Heart left ventricle (tissue), 16 donors: ENCODE results near the gene ITGB5. TPM values are rescaled to one million over a fixed set of nuclear protein-coding genes. Genes with fewer than 3 reads are reported as not detected.

Experiments
- ATAC-seq, 4 donors: fragments of 200-7000 bp; cut with Tn5 transposase; one replicate each; pipeline ENCODE4 v1.9.1; 2020 to 2022; ENCODE audit warnings: moderate library complexity in 4 of 4, mild to moderate bottlenecking in 3 of 4, moderate number of reproducible peaks in 1 of 4
- DNase-seq, 5 donors: peaks; one replicate each; pipeline ENCODE4 v3.0.0-alpha.2; 2020
- H3K27ac ChIP-seq, 12 donors: fragments of 200-600 bp; sonication (generic) in 4 of 12; one replicate each; pipeline versions ENCODE4 v1.5.0 to v1.8.0; 2016 to 2022; ENCODE audit warnings: mild to moderate bottlenecking in 2 of 12
- H3K27me3 ChIP-seq, 9 donors: fragments of 200-600 bp; sonication (generic) in 2 of 9; one replicate each; pipeline versions ENCODE4 v1.5.1 to v1.8.0; 2016 to 2022; ENCODE audit warnings: mild to moderate bottlenecking in 3 of 9
- H3K36me3 ChIP-seq, 9 donors: fragments of 200-600 bp; sonication (generic) in 2 of 9; one replicate each; pipeline versions ENCODE4 v1.5.0 to v1.8.0; 2018 to 2022; ENCODE audit warnings: mild to moderate bottlenecking in 2 of 9
- H3K4me1 ChIP-seq, 12 donors: fragments of 200-600 bp; sonication (generic) in 4 of 12; one replicate each; pipeline versions ENCODE4 v1.5.0 to v1.8.0; 2016 to 2022; ENCODE audit warnings: mild to moderate bottlenecking in 3 of 12
- H3K4me3 ChIP-seq, 12 donors: fragments of 200-600 bp; sonication (generic) in 4 of 12; one replicate each; pipeline versions ENCODE4 v1.5.0 to v1.8.0; 2017 to 2022; ENCODE audit warnings: mild to moderate bottlenecking in 9 of 12, moderate library complexity in 4 of 12
- H3K9me3 ChIP-seq, 12 donors: fragments of 200-600 bp; sonication (generic) in 4 of 12; one replicate each; pipeline versions ENCODE4 v1.5.0 to v1.8.0; 2016 to 2022; ENCODE audit warnings: mild to moderate bottlenecking in 1 of 12
- POLR2A ChIP-seq, 2 donors: fragments of 450-650 bp; IDR thresholded peaks; one replicate each; pipeline ENCODE4 v1.6.1; 2017; ENCODE audit warnings: antibody characterized with exemption in 2 of 2, mild to moderate bottlenecking in 2 of 2, moderate library complexity in 2 of 2
- WGBS, 4 donors: extraction: QIAGEN DNeasy Blood & Tissue Kit in 2 of 4; methylation state at CpG; one replicate each; pipeline versions ENCODE4 v1.1.5 to v1.1.7; 2013 to 2018; 5-methylcytosine and 5-hydroxymethylcytosine counted together
- intact Hi-C, 10 donors: fragments of 100-400 bp; cut with DNase I; formaldehyde crosslinking; loops; one replicate each; pipeline versions ENCODE4 v1.11.1 to v1.14.2; 2022
- polyA plus RNA-seq, 2 donors: library from polyadenylated mRNA; stranded (reverse); fragments of 200-250 nt; gene quantifications; one replicate each; pipeline ENCODE4 v1.2.3, GENCODE V29; 2013
- total RNA-seq, 9 donors: library from RNA; depleted of rRNA in 2 of 9; stranded (reverse); fragments of >200 nt in 2 of 9; fragmentation: NEBNext Ultra II Directional in 3 of 9; extraction: Animal tissue kit (Norgen Biotek cat#: 25700) in 3 of 9; gene quantifications; one replicate each; pipeline versions ENCODE4 v1.1.0 to v1.2.4, GENCODE V29; 2016 to 2023
- TF ChIP-seq, protein P1 (sequence below), 12 donors: fragments of 200-600 bp; sonication (generic) in 4 of 12; IDR thresholded peaks; one replicate each; pipeline versions ENCODE4 v1.5.0 to v1.8.0; 2018 to 2022; ENCODE audit warnings: antibody characterized with exemption in 12 of 12, mild to moderate bottlenecking in 5 of 12
- donor health status: ischemic (EF 13 %, LVEDD 7.1; RV severe dilation, severe dysfunction).
- donor health status: healthy with polysubstance abuse.
- donor health status: DM: no; HTN: yes; CAD: no.
- donor health status: DM: no; HTN: no; CAD: no.
- donor health status: ischemic (EF 25% LVEDD 6.9; RV normal size, moderate dysfunction).
- donor health status: ischemic (EF 25% LVEDD 5.7; RV mildly dilated, moderate dysfunction).
- donor health status: healthy.
- donor health status: DM: yes; HTN: yes; CAD: no.
- donor health status: ischemic (EF 35%, LVEDD 5.7; RV mildly dilated, moderate dysfunction).
- donor health status: nonischemic (EF 11% LVEDD 7.7; RV severe dilation, severe dysfunction).
- donor health status: DM: yes; HTN: yes; CAD: no.
- donor health status: PGD.
- donor health status: ischemic (EF 29% LVEDD 5.4; RV normal size, mild dysfunction).
- donor health status: nonischemic (EF 23%, LVEDD 6.1; RV moderate dilation, normal function).

The ITGB5 gene
- total and polyA plus RNA-seq, 11 donors: 23.1 to 223 (median 118) TPM

DNA sequence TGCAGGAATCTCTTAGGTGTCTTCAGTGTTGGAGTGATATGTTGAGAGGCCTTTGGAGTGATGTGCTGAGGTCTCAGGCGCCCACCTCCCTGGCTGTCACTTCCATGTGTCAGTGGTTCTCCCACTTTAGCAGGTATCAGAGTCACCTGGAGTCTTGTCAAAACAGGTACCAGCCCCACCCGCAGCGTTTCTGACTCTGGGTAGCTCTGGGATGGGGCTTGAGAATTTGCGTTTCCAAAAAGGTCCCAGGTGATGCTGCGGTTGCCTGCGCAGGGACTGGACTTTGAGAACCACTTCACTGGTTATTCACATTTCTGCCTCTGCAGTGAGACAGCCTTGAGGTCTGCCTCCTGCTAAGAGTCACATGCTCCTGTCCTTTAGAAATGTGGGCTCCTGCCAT lies 141.4 kb downstream of the ITGB5 start:
- intact Hi-C loops: no loop called here
- WGBS, 4 donors: 91 to 98% (median 94%) methylated on average over 5 to 6 of the region's 6 CpGs
- Histone ChIP-seq H3K36me3 (peaks cover 0 to 65% (median 51%) of the 10 kb centered on the region in 9 donors), H3K4me3 (no peak overlapping the region), H3K4me1 (no peaks in the 10 kb centered on the region), H3K27ac (no peak overlapping the region), H3K27me3 (no peaks in the 10 kb centered on the region), H3K9me3 (no peaks in the 10 kb centered on the region)
- TF ChIP-seq POLR2A (IDR thresholded peaks at IDR 0.05): no peak
- TF ChIP-seq, protein P1, sequence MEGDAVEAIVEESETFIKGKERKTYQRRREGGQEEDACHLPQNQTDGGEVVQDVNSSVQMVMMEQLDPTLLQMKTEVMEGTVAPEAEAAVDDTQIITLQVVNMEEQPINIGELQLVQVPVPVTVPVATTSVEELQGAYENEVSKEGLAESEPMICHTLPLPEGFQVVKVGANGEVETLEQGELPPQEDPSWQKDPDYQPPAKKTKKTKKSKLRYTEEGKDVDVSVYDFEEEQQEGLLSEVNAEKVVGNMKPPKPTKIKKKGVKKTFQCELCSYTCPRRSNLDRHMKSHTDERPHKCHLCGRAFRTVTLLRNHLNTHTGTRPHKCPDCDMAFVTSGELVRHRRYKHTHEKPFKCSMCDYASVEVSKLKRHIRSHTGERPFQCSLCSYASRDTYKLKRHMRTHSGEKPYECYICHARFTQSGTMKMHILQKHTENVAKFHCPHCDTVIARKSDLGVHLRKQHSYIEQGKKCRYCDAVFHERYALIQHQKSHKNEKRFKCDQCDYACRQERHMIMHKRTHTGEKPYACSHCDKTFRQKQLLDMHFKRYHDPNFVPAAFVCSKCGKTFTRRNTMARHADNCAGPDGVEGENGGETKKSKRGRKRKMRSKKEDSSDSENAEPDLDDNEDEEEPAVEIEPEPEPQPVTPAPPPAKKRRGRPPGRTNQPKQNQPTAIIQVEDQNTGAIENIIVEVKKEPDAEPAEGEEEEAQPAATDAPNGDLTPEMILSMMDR (IDR thresholded peaks at IDR 0.05): no peak
- no peak for DNase-seq
- no peak for ATAC-seq

DNA sequence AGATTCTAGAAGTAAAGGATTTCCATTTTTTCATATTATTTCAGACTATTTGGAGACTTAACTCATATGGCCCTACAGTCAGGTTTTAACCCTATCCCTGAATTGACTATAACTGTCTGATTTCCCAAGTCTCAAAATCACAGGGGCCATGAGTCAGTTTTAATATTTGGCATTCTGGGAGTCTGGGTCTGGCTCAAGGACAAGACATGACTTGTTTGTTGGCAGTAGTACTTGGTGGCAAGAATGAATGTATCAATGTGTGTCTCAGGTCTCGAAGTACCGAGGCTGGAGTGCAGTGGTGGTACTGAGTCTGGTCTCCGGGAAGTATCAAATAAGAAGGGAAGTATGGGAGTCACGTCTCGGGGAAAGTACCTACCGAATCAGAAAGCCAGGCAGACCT lies 146.1 kb downstream of the ITGB5 start:
- Histone ChIP-seq H3K36me3 (peaks cover 0 to 100% (median 93%) of the 10 kb centered on the region in 9 donors), H3K9me3 (no peaks in the 10 kb centered on the region)
- 81 to 93% (median 85%) methylated on average over 6 of the region's 6 CpGs for WGBS, 4 donors

DNA sequence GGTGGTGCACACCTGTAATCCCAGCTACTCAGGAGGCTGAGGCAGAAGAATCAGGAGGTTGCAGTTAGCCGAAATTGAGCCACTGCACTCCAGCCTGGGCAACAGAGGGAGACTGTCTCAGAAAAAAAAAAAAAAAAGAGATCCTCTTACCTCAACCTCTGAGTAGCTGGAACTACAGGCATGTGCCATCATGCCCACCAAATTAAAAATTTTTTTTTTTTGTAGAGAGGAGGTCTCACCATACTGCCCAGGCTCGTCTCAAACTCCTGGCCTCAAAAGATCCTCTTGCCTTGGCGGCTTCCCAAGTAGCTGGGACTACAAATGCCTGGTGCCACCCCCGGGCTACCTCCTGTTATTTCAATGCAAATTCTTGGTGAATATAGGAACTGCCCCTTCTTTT lies 155.4 kb downstream of the ITGB5 start:
- no peaks in the 10 kb centered on the region for H3K9me3 ChIP-seq
- H3K27me3 ChIP-seq: peaks cover 0 to 15% (median 0%) of the 10 kb centered on the region in 9 donors
- intact Hi-C loops: no loop called here
- TF ChIP-seq, protein P1 (IDR thresholded peaks at IDR 0.05): no peak
- TF ChIP-seq POLR2A (IDR thresholded peaks at IDR 0.05): no peak
- WGBS, 4 donors: 79 to 88% (median 87%) methylated on average over 4 of the region's 4 CpGs
- ATAC-seq (no peak), DNase-seq (no peak)
- H3K4me3 ChIP-seq: no peak overlapping the region
- H3K36me3 ChIP-seq: peaks cover 0 to 29% (median 19%) of the 10 kb centered on the region in 9 donors
- H3K4me1 ChIP-seq: peaks cover 0 to 31% (median 20%) of the 10 kb centered on the region in 12 donors
- H3K27ac ChIP-seq: no peak overlapping the region

More for the DNA sequence above, 146.1 kb downstream of the ITGB5 start:
- Histone ChIP-seq H3K27me3 (no peaks in the 10 kb centered on the region), H3K4me1 (peaks cover 0 to 6% (median 0%) of the 10 kb centered on the region in 12 donors), H3K27ac (no peak overlapping the region), H3K4me3 (no peak overlapping the region)
- intact Hi-C loops: no loop called here
- peak in 1 of 4 donors; percentile 50 for ATAC-seq
- no peak for DNase-seq
- TF ChIP-seq, protein P1 (IDR thresholded peaks at IDR 0.05): no peak
- TF ChIP-seq POLR2A (IDR thresholded peaks at IDR 0.05): no peak

DNA sequence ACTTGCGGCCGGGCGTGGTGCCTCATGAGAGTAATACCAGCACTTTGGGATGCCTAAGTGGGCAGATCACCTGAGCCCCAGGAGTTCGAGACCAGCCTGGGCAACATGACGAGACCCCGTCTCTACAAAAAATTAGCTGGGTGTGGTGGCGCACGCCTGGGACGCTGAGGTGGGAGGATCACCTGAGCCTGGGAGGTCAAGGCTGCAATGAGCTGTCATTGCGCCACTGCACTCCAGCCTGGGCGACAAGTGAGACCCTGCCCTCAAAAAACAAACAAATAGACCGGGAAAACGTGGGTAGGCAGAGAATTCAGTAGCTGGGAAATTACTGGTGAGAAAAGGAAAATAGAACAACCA lies 156.2 kb downstream of the ITGB5 start:
- peaks cover 0 to 18% (median 0%) of the 10 kb centered on the region in 9 donors for H3K27me3 ChIP-seq
- no peak for DNase-seq
- H3K4me1 ChIP-seq: peaks cover 0 to 31% (median 20%) of the 10 kb centered on the region in 12 donors
- no peak for TF ChIP-seq POLR2A (IDR thresholded peaks at IDR 0.05)
- H3K27ac ChIP-seq: peak overlapping the region in 4 of 12 donors; percentile 68 to 81 (median 78)
- intact Hi-C loops: no loop called here
- WGBS, 4 donors: 17 to 20% (median 18%) methylated on average over 13 of the region's 13 CpGs
- no peaks in the 10 kb centered on the region for H3K9me3 ChIP-seq
- ATAC-seq: peak in 1 of 4 donors; percentile 5
- H3K36me3 ChIP-seq: peaks cover 0 to 21% (median 12%) of the 10 kb centered on the region in 9 donors
- H3K4me3 ChIP-seq: peak overlapping the region; percentile 64 to 95 (median 85)
